NCI-H2107 treated with DMSO at 0.1 percent for 48 hours (cell line): ENCODE results near the gene RIPOR1.

Experiments used
- DNase-seq: peaks from one replicate; lab custom pipeline; 2025; ENCODE audit not compliant: unreplicated experiment; lab: John Stamatoyannopoulos, UW

Gene RIPOR1

GRCh38 chr16:67537636-67538591 is 9.3 kb downstream of the RIPOR1 start:
- DNase-seq: no peak

GRCh38 chr16:67538666-67539101 is 10.1 kb downstream of the RIPOR1 start:
- DNase-seq: no peak

- no peak for DNase-seq
These were observed 10.6 kb downstream of the RIPOR1 start for GRCh38 chr16:67539271-67539670.

- DNase-seq: no peak
These were observed 11.3 kb downstream of the RIPOR1 start for GRCh38 chr16:67539691-67540635.

- no peak for DNase-seq
These were observed 12.1 kb downstream of the RIPOR1 start for GRCh38 chr16:67540756-67541155.

GRCh38 chr16:67541391-67542263 is 13.0 kb downstream of the RIPOR1 start:
- no peak for DNase-seq

GRCh38 chr16:67542464-67542863 is 13.8 kb downstream of the RIPOR1 start:
- no peak for DNase-seq

- DNase-seq: no peak
These were observed 14.4 kb downstream of the RIPOR1 start for GRCh38 chr16:67543036-67543435.

- DNase-seq: no peak
These were observed 15.0 kb downstream of the RIPOR1 start for GRCh38 chr16:67543582-67543981.

- no peak for DNase-seq
These were observed 15.8 kb downstream of the RIPOR1 start for GRCh38 chr16:67544329-67544841.

- no peak for DNase-seq
These were observed 16.4 kb downstream of the RIPOR1 start for GRCh38 chr16:67544844-67545664.

- DNase-seq: no peak
These were observed 17.0 kb downstream of the RIPOR1 start for GRCh38 chr16:67545665-67546024.

- DNase-seq: no peak
These were observed 17.5 kb downstream of the RIPOR1 start for GRCh38 chr16:67546091-67546501.

- no peak for DNase-seq
These were observed 18.3 kb downstream of the RIPOR1 start for GRCh38 chr16:67546761-67547422.

GRCh38 chr16:67547423-67548264 is 19.0 kb downstream of the RIPOR1 start:
- peak; percentile 74 for DNase-seq

GRCh38 chr16:67548265-67549126 is 19.9 kb downstream of the RIPOR1 start:
- no peak for DNase-seq

GRCh38 chr16:67549240-67549639 is 20.6 kb downstream of the RIPOR1 start:
- no peak for DNase-seq
